HCT116 (cell line): ENCODE measurements around the gene CPED1. TPM values are rescaled to one million over a fixed set of nuclear protein-coding genes. Genes with fewer than 3 reads are reported as not detected.

Experiments used
- ATAC-seq: fragments of 200-7000 bp; cut with Tn5 transposase; 2 replicates; pipeline ENCODE4 v1.9.1; 2020; ENCODE audit warnings: mild to moderate bottlenecking, moderate library complexity
- BruUV-seq: library from RNA; stranded (reverse); fragments of 400-500 nt; replicated peaks from 2 replicates; lab custom pipeline; 2021; lab: Mats Ljungman, UMichigan
- CTCF ChIA-PET: fragments of 300-600 bp; sonication (Branson Sonifier 250); formaldehyde crosslinking; loops from one replicate; lab custom pipeline; 2021; ENCODE audit warnings: antibody characterized with exemption; lab: Charles Lee
- POLR2A ChIA-PET: fragments of 300-600, 350-600 bp; sonication (Branson Sonifier 250); formaldehyde crosslinking; loops from one replicate; lab custom pipeline; 2021; ENCODE audit warnings: antibody characterized with exemption; lab: Charles Lee
- RAD21 ChIA-PET, 2 experiments: fragments of 300-600 bp; sonication (Branson Sonifier 250); formaldehyde crosslinking; loops; one replicate each; lab custom pipeline; 2023; ENCODE audit warnings: low total read pairs in 2 of 2; ENCODE audit not compliant: uncharacterized antibody in 2 of 2, unreplicated experiment in 2 of 2, low non-redundant PET in 1 of 2; lab: Charles Lee
- DNase-seq: peaks from one replicate; pipeline ENCODE4 v3.0.0-alpha.2; 2010; ENCODE audit warnings: low read depth, low spot score
- H2AFZ ChIP-seq: fragments of 200-600 bp; shearing (Covaris generic), sonication (generic); 2 replicates; pipeline ENCODE4 v1.6.1; 2017; ENCODE audit warnings: low read depth, mixed run types, mixed read lengths, antibody characterized with exemption, low read length; ENCODE audit not compliant: poor library complexity, severe bottlenecking
- H3K27ac ChIP-seq: 2 replicates; pipeline ENCODE4 v1.5.1; 2012; ENCODE audit warnings: low read depth, low read length
- H3K27me3 ChIP-seq: fragments of 200-600 bp; sonication (generic); 2 replicates; pipeline ENCODE4 v1.6.1; 2016; ENCODE audit warnings: mixed run types, low read length, mixed read lengths; ENCODE audit not compliant: insufficient read depth
- H3K36me3 ChIP-seq, 2 experiments: fragments of 200-500 bp in 1 of 2; fragments of 200-600 bp in 1 of 2; sonication (Bioruptor generic) in 1 of 2; sonication (generic) in 1 of 2; 2 replicates each; pipeline versions ENCODE4 v1.5.1 to v1.6.1; 2014 to 2016; ENCODE audit warnings: low read length in 2 of 2, inconsistent platforms in 1 of 2, mixed read lengths in 1 of 2, mixed run types in 1 of 2; ENCODE audit not compliant: insufficient read depth in 2 of 2, control insufficient read depth in 1 of 2
- H3K4me1 ChIP-seq, 2 experiments: fragments of 200-600 bp in 1 of 2; sonication (generic) in 1 of 2; 2 replicates each; pipeline versions ENCODE4 v1.5.1 to v1.6.1; 2012 to 2017; ENCODE audit warnings: low read length in 2 of 2, inconsistent platforms in 1 of 2, mild to moderate bottlenecking in 1 of 2, mixed read lengths in 1 of 2, mixed run types in 1 of 2, moderate library complexity in 1 of 2; ENCODE audit not compliant: insufficient read depth in 2 of 2, control insufficient read depth in 1 of 2
- H3K4me2 ChIP-seq: fragments of 200-600 bp; sonication (generic); 2 replicates; pipeline ENCODE4 v1.6.1; 2017; ENCODE audit warnings: mixed run types, low read length, mixed read lengths
- H3K4me3 ChIP-seq, 2 experiments: fragments of 200-600 bp in 1 of 2; sonication (generic) in 1 of 2; replicated peaks in 1 of 2; 2 replicates each; pipeline ENCODE4 v1.5.1; 2011 to 2016; ENCODE audit warnings: low read length in 2 of 2, control low read depth in 1 of 2, low read depth in 1 of 2, mild to moderate bottlenecking in 1 of 2, mixed read lengths in 1 of 2, mixed run types in 1 of 2
- H3K79me2 ChIP-seq: fragments of 200-600 bp; sonication (generic); 2 replicates; pipeline ENCODE4 v1.6.1; 2017; ENCODE audit warnings: mild to moderate bottlenecking, mixed run types, low read length, moderate library complexity, mixed read lengths; ENCODE audit not compliant: insufficient read depth
- H3K9ac ChIP-seq: fragments of 200-600 bp; sonication (generic); 2 replicates; pipeline ENCODE4 v1.6.1; 2016; ENCODE audit warnings: low read length, mixed read lengths
- H3K9me2 ChIP-seq: fragments of 200-600 bp; sonication (generic), shearing (Covaris generic); 2 replicates; pipeline ENCODE4 v1.6.1; 2017; ENCODE audit warnings: mixed run types, mild to moderate bottlenecking, moderate library complexity; ENCODE audit not compliant: insufficient read depth
- H3K9me3 ChIP-seq, 2 experiments: fragments of 200-500 bp in 1 of 2; fragments of 200-600 bp in 1 of 2; sonication (Bioruptor generic) in 1 of 2; sonication (generic) in 1 of 2; 2 replicates each; pipeline ENCODE4 v1.6.1; 2014 to 2017; ENCODE audit warnings: low read length in 2 of 2, mixed read lengths in 2 of 2, inconsistent platforms in 1 of 2, low read depth in 1 of 2, mild to moderate bottlenecking in 1 of 2, mixed run types in 1 of 2, moderate library complexity in 1 of 2; ENCODE audit not compliant: control insufficient read depth in 1 of 2, insufficient read depth in 1 of 2
- H4K20me1 ChIP-seq: fragments of 200-600 bp; sonication (generic), shearing (Covaris generic); 2 replicates; pipeline ENCODE4 v1.6.1; 2017; ENCODE audit warnings: mixed run types, mild to moderate bottlenecking, moderate library complexity; ENCODE audit not compliant: insufficient read depth
- CEBPB ChIP-seq: IDR thresholded peaks from 2 replicates; pipeline ENCODE4 v1.6.1; 2012; ENCODE audit warnings: low read depth
- EZH2phosphoT487 ChIP-seq: fragments of 200-600 bp; IDR thresholded peaks from 2 replicates; pipeline ENCODE4 v1.6.1; 2018; ENCODE audit warnings: antibody characterized with exemption, borderline replicate concordance
- RAD21 ChIP-seq: IDR thresholded peaks from 2 replicates; pipeline ENCODE4 v1.6.1; 2012; ENCODE audit warnings: low read depth, mild to moderate bottlenecking
- SRF ChIP-seq: IDR thresholded peaks from 2 replicates; pipeline ENCODE4 v1.6.1; 2012; ENCODE audit warnings: low read depth
- YY1 ChIP-seq: IDR thresholded peaks from 2 replicates; pipeline ENCODE4 v1.6.1; 2011; ENCODE audit warnings: low read length, low read depth, moderate library complexity, mild to moderate bottlenecking; ENCODE audit not compliant: insufficient replicate concordance; ENCODE audit errors: extremely low read depth
- ZFX ChIP-seq: fragments of 450-650 bp; IDR thresholded peaks from 2 replicates; pipeline ENCODE4 v1.6.1; 2017
- intact Hi-C: fragments of 100-400 bp; cut with micrococcal nuclease; formaldehyde crosslinking; loops from 2 replicates; pipeline ENCODE4 v1.10.0; 2022
- total RNA-seq: library from RNA; stranded (reverse); gene quantifications from one replicate; pipeline ENCODE4 v1.2.1, GENCODE V29; 2021; ENCODE audit not compliant: unreplicated experiment
- TF ChIP-seq, protein P1 (sequence below): IDR thresholded peaks from 2 replicates; pipeline ENCODE4 v1.6.1; 2012
- TF ChIP-seq, protein P2 (sequence below), 3 experiments: fragments of 200-600 bp in 1 of 3; sonication (generic) in 1 of 3; IDR thresholded peaks in 2 of 3; conservative IDR thresholded peaks in 1 of 3; 2 replicates each; pipeline ENCODE4 v1.5.1; 2012 to 2017; ENCODE audit warnings: low read depth in 2 of 3, low read length in 2 of 3, antibody characterized with exemption in 1 of 3, borderline replicate concordance in 1 of 3, control low read depth in 1 of 3, mild to moderate bottlenecking in 1 of 3, mixed read lengths in 1 of 3, mixed run types in 1 of 3, moderate library complexity in 1 of 3; ENCODE audit not compliant: insufficient read depth in 1 of 3

The CPED1 gene
- total RNA-seq, 1 experiment from 2014 or later = 1.2 TPM

DNA sequence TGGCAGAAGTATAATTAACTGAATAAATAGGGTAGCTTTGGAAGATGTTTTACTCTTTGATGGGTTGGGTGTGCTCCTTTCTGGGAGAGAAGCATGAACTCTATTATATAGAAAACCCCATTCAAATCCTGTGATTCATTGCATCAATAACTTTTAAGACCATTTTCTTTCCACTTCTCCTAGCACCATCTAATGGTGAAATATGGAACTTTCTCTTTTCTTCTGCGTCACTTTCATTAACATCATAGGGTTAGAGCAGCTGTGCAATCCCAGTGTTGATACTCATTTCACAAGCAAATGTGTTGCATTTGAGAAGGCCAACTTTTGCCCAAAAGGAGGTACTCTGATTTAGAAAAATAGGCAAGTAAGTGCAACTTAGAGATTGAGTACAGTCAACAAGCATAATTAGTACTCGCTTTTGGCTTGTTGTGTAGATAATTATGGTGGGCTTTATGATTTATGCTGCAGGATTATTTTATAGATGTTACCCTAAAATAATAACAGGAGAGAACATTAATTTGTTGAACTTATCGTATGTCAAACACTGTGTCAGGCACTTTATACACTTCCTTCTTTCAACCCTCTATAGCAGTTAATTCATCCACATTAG, 92.9 kb downstream of the CPED1 start:
- intact Hi-C loops = loop anchor here (1.0 to 2.0 kb wide), 2 partner anchors 95 to 289 kb away; no protein-coding TSS in a partner anchor
- Histone ChIP-seq H2AFZ (peak overlapping the region; percentile 66), H3K27ac (no peak overlapping the region), H3K36me3 (no peaks in the 10 kb centered on the region), H3K27me3 (no peaks in the 10 kb centered on the region), H3K9me3 (no peaks in the 10 kb centered on the region), H4K20me1 (no peaks in the 10 kb centered on the region), H3K4me3 (no peak overlapping the region), H3K79me2 (no peaks in the 10 kb centered on the region), H3K9ac (no peak overlapping the region), H3K4me2 (no peak overlapping the region), H3K9me2 (no peaks in the 10 kb centered on the region), H3K4me1 (peaks cover 9 to 39% of the 10 kb centered on the region in 2 experiments)
- TF ChIP-seq, protein P1, sequence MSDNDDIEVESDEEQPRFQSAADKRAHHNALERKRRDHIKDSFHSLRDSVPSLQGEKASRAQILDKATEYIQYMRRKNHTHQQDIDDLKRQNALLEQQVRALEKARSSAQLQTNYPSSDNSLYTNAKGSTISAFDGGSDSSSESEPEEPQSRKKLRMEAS = no peak
- TF ChIP-seq EZH2phosphoT487 (no peak), ZFX (no peak), YY1 (no peak), SRF (peak; percentile 31; the same call in 1 of the 2 replicates), CEBPB (peak; percentile 33; the same call in 1 of the 2 replicates), RAD21 (peak; percentile 71)
- TF ChIP-seq, protein P2, sequence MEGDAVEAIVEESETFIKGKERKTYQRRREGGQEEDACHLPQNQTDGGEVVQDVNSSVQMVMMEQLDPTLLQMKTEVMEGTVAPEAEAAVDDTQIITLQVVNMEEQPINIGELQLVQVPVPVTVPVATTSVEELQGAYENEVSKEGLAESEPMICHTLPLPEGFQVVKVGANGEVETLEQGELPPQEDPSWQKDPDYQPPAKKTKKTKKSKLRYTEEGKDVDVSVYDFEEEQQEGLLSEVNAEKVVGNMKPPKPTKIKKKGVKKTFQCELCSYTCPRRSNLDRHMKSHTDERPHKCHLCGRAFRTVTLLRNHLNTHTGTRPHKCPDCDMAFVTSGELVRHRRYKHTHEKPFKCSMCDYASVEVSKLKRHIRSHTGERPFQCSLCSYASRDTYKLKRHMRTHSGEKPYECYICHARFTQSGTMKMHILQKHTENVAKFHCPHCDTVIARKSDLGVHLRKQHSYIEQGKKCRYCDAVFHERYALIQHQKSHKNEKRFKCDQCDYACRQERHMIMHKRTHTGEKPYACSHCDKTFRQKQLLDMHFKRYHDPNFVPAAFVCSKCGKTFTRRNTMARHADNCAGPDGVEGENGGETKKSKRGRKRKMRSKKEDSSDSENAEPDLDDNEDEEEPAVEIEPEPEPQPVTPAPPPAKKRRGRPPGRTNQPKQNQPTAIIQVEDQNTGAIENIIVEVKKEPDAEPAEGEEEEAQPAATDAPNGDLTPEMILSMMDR (IDR thresholded peaks at IDR 0.05 in 2 of 3, conservative IDR thresholded peaks at IDR 0.05 in 1 of 3; ENCODE audit: borderline replicate concordance in 1 of 3, insufficient read depth in 1 of 3, low read depth in 2 of 3, low read length in 2 of 3) = peak; percentile 49 to 70 (median 58); a peak in 5 of 6 replicates
- peak; percentile 60 for ATAC-seq
- RAD21 ChIA-PET = interaction anchor here in 1 of 2 experiments (0.9 kb wide), 1 partner anchor 93 kb away, joined by 3 read pairs; no protein-coding TSS in a partner anchor
- BruUV-seq = no TSS peak
- peak; percentile 44 for DNase-seq
- CTCF ChIA-PET = interaction anchor here (0.9 to 2.5 kb wide), 10 partner anchors 11 to 289 kb away, joined by 3 to 10 read pairs (median 4); partner anchors contain the start of gene CPED1
- POLR2A ChIA-PET = no interaction called here
